GM21717 (cell line): ENCODE results near the gene TRAPPC1.

Experiments
- ATAC-seq: cut with Tn5 transposase; IDR thresholded peaks from one replicate; pipeline ENCODE4 v1.9.1; 2021; ENCODE audit warnings: mild to moderate bottlenecking, moderate library complexity; ENCODE audit not compliant: unreplicated experiment

The TRAPPC1 gene

GRCh38 chr17:7943291-7943690 lies 11.5 kb upstream of the TRAPPC1 start:
- no peak for ATAC-seq

GRCh38 chr17:7940743-7941142 lies 9.0 kb upstream of the TRAPPC1 start:
- ATAC-seq = no peak

- no peak for ATAC-seq
Observed at GRCh38 chr17:7940034-7940433, 8.3 kb upstream of the TRAPPC1 start.

DNA sequence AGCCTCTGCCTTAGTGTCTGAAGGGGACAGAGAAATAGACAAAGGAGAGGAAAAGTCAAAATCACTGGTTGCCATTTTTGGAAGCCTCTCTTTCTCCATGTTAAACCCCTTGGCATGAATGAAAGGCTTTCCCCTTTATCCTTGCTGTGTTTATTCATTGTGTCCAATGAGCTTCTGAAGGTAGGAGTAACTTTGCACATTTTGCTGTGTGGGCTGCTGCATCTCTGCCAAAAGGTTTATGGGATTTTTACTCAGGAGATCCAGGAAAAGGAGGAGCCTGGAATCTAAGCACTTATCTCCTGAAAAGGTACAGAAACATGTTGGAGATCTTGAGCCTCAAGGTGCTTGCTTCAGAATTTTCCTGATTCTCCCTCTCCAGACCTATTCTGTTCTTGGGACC lies 4.1 kb upstream of the TRAPPC1 start:
- ATAC-seq = no peak

DNA sequence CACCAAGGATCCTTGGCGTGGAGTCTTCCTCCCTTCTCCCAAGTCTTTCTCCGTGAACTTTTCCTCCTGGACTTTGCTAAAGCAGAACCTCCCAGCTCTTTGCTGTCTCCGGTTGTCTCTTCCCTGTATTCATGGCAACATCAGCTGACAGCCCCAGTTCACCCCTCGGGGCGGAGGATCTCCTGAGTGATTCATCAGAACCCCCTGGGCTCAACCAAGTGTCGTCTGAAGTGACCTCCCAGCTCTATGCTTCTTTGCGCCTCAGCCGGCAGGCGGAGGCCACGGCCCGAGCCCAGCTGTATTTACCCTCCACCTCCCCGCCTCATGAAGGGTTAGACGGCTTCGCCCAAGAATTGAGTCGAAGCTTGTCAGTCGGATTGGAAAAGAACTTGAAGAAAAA lies 1.2 kb upstream of the TRAPPC1 start:
- no peak for ATAC-seq

GRCh38 chr17:7932483-7932891 lies 741 bp upstream of the TRAPPC1 start:
- peak; percentile 22 for ATAC-seq

GRCh38 chr17:7930841-7931631 lies 710 bp downstream of the TRAPPC1 start:
- no peak for ATAC-seq

GRCh38 chr17:7929158-7930023 lies 2.4 kb downstream of the TRAPPC1 start, which contains the start of gene KCNAB3:
TSS of gene KCNAB3 (minus strand) at chr17:7929856. CDS start at chr17:7929435, 421 bp downstream.
- ATAC-seq = no peak

GRCh38 chr17:7927596-7927995 lies 4.2 kb downstream of the TRAPPC1 start:
- ATAC-seq = no peak

DNA sequence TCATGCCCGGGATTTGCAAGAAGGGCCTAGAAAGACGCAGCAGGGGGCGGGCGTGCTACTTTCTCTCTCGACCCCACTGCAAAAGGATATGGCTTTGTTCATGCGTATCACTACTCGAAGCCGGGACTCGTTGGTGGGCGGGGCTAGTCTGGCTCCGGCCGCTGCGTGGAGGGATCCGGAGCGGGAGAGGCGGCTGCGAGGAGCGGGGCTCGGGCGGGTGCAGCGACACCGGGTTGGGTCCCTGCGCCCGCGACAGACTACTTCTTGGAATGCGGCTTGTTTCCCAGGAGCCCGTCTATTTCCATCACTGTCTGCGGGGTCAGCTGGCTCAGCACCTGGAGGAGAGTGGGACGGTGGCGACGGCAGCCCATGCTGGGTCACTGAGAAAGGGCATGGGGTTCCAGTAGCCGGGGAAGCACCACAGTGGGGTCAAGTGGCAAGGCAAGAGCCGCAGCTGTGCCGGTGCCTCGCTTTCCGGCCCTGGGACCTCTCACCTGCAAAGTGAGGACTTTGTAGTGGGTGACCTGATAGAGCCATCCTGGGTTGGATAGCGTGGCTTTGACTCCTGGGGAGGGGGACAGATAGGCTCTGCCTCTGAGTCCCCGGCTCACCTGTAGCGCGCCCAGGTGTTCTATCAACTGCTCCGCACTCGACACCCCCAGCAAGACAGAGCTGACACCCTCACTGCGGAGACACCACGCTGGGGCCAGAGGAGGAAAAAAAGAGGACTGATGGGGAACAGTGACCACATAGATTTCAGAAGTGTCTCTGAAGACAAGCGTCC lies 8.7 kb downstream of the TRAPPC1 start:
- ATAC-seq = no peak

- no peak for ATAC-seq
Observed at GRCh38 chr17:7922269-7922844, 9.4 kb downstream of the TRAPPC1 start.

GRCh38 chr17:7916808-7917207 lies 14.9 kb downstream of the TRAPPC1 start:
- no peak for ATAC-seq

- ATAC-seq = no peak
Observed at GRCh38 chr17:7916385-7916682, 15.4 kb downstream of the TRAPPC1 start.

GRCh38 chr17:7915611-7916384 lies 15.9 kb downstream of the TRAPPC1 start, which contains the start of gene RNF227:
TSS of gene RNF227 (minus strand) at chr17:7916289. CDS start at chr17:7916195, 94 bp downstream.
- peak; percentile 68 for ATAC-seq

GRCh38 chr17:7915179-7915610 lies 16.6 kb downstream of the TRAPPC1 start:
- peak; percentile 2 for ATAC-seq

DNA sequence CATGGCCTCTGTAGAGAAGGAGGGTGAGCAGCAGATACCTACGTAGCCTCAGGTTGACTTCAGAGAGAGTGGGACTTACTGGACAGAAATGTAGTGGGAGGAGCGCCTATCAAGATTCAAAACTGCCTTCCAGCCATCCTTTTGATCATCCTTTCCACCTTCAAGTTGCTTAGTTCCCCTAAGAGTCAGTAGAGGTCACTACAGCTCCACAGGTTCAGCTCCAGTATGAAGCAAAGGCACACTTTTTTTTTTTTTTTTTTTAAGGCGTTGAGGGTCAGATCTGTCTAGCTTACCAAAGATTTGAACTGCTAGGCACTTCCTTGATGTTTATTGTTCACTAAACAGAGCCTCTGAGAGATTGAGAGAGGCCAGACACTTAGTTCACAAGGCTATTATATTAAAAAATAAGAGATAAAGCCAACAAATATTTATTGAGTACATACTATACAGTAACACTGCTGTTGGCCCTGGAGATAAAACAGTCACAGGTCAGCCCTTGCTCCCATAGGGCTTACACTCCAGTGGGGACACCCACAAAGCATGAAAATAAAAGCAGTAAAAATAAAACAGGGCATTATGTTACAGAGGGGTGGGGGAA lies 18.7 kb downstream of the TRAPPC1 start:
- ATAC-seq = no peak

DNA sequence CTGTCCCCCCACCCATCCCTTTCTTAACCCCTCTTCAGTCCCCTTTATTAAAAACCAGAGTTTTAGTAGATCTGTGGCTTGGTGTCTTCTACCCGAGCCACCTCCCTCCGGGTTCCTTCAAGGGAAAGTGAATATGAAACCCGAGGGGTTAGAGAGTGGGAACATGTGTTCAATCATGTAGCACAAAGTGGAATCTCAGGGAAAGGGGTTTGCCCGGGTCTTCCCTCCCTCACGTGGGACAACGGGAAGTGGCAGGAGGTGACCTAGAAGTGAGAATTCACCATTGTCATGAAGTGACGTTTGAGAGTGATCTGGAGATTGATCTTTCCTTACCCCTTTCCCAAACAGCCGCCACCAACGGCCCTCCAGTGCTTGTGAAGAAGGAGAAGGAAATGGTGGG lies 20.6 kb downstream of the TRAPPC1 start:
- ATAC-seq = no peak

DNA sequence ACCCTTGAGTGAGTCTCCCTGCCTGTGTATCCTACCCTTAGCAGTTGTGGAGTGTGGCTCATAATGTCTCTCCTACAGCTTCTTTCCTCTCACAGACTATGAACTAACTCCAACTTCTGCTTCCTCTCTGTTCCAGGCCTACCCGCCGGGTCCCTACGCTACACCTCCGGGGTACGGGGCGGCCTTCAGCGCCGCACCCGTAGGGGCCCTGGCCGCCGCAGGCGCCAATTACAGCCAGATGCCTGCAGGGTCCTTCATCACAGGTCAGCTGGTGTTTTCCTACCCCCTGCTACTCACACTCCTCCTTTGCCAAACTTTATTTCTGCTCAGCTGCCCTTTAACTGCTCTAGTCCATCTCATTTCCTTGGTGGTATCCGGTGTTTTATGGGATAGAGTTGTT lies 21.0 kb downstream of the TRAPPC1 start:
- ATAC-seq = no peak

GRCh38 chr17:7910281-7910680 lies 21.5 kb downstream of the TRAPPC1 start:
- no peak for ATAC-seq

GRCh38 chr17:7909089-7909488 lies 22.7 kb downstream of the TRAPPC1 start:
- ATAC-seq = no peak
